Thymus (tissue), 11 donors: ENCODE measurements around the gene SART1. TPM values are rescaled to one million over a fixed set of nuclear protein-coding genes. Genes with fewer than 3 reads are reported as not detected.

ENCODE experiments used
- DNase-seq, 9 donors: peaks; one replicate each; pipeline ENCODE4 v3.0.0-alpha.2; 2013; ENCODE audit warnings: low spot score in 9 of 9, low read depth in 6 of 9, missing footprints in 1 of 9
- H3K27ac ChIP-seq, 2 donors: one replicate each; pipeline ENCODE4 v1.5.1; 2013; ENCODE audit warnings: control low read depth in 1 of 2, low read depth in 1 of 2, low read length in 1 of 2, mild to moderate bottlenecking in 1 of 2, moderate library complexity in 1 of 2
- H3K27me3 ChIP-seq, 2 donors: one replicate each; pipeline ENCODE4 v1.5.1; 2013; ENCODE audit warnings: low read length in 1 of 2; ENCODE audit not compliant: control insufficient read depth in 2 of 2, insufficient read depth in 1 of 2
- H3K36me3 ChIP-seq, 2 donors: one replicate each; pipeline ENCODE4 v1.5.1; 2013; ENCODE audit warnings: low read length in 1 of 2, mild to moderate bottlenecking in 1 of 2, moderate library complexity in 1 of 2; ENCODE audit not compliant: control insufficient read depth in 2 of 2, insufficient read depth in 2 of 2
- H3K4me1 ChIP-seq, 2 donors: one replicate each; pipeline ENCODE4 v1.5.1; 2013; ENCODE audit warnings: low read length in 2 of 2; ENCODE audit not compliant: control insufficient read depth in 2 of 2, insufficient read depth in 2 of 2
- H3K4me3 ChIP-seq, 2 donors: one replicate each; pipeline ENCODE4 v1.5.1; 2013; ENCODE audit warnings: low read length in 2 of 2, control low read depth in 1 of 2, mild to moderate bottlenecking in 1 of 2
- H3K9me3 ChIP-seq, 2 donors: one replicate each; pipeline ENCODE4 v1.5.1; 2013; ENCODE audit warnings: low read length in 1 of 2, mild to moderate bottlenecking in 1 of 2; ENCODE audit not compliant: control insufficient read depth in 2 of 2, insufficient read depth in 1 of 2
- WGBS: extraction: QIAGEN DNeasy Blood & Tissue Kit; methylation state at CpG from one replicate; pipeline ENCODE4 v1.1.7; 2013; 5-methylcytosine and 5-hydroxymethylcytosine counted together
- polyA plus RNA-seq: library from polyadenylated mRNA; stranded (reverse); fragments of 200-250 nt; gene quantifications from one replicate; pipeline ENCODE4 v1.2.3, GENCODE V29; 2013
- total RNA-seq: library from RNA; stranded (reverse); fragments of 120-200 nt; gene quantifications from one replicate; pipeline ENCODE4 v1.2.4, GENCODE V29; 2013
- donor health status: healthy.

Gene SART1
- total and polyA plus RNA-seq, 2 donors = 35.4 to 97.5 TPM

DNA sequence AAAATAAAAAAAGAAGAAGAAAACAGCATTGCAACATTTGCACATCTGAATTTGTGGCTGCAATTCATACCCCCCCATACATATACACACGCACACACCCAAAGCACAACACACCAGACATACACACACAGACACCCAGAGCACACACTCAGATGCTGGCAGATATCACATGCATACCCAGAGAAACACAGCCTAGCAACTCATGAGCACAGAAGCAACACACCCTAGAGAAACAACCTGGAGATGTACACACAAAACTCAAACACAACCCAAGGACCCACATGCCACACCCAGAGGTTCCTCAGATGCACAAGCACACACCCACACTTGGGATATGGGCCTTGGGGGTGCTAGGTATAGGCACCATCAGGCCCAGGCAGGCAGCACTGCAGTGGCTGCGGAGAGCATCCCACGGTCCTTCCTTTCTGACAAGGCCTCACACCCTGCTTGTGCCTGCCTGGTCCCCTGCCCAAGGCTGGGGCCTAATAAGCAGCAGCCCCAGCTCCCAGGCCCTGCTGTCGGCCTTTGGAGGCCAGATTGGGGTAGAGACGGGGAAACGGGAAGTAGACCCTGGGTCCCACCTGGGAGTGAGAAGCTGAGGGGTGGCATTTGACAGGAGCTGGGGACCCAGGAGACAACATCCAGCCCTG lies 53.4 kb downstream of the SART1 start:
- H3K27ac ChIP-seq = no peak overlapping the region
- H3K9me3 ChIP-seq = peaks cover 0 to 4% of the 10 kb centered on the region in 2 donors
- 97% methylated on average over 6 of the region's 6 CpGs for WGBS

GRCh38 chr11:66015454-66015881 lies 53.9 kb downstream of the SART1 start:
- no peaks in the 10 kb centered on the region for H3K36me3 ChIP-seq
- DNase-seq = no peak
- no peak overlapping the region for H3K4me3 ChIP-seq
- peaks cover 12 to 36% of the 10 kb centered on the region in 2 donors for H3K27me3 ChIP-seq
- peaks cover 2 to 11% of the 10 kb centered on the region in 2 donors for H3K4me1 ChIP-seq
- peaks cover 0 to 2% of the 10 kb centered on the region in 2 donors for H3K9me3 ChIP-seq
- H3K27ac ChIP-seq = no peak overlapping the region
- 96% methylated on average over 7 of the region's 7 CpGs for WGBS

More for the DNA sequence above, 53.4 kb downstream of the SART1 start:
- DNase-seq = no peak
- Histone ChIP-seq H3K27me3 (peaks cover 12 to 41% of the 10 kb centered on the region in 2 donors), H3K4me3 (no peak overlapping the region), H3K36me3 (no peaks in the 10 kb centered on the region), H3K4me1 (peaks cover 2 to 11% of the 10 kb centered on the region in 2 donors)

DNA sequence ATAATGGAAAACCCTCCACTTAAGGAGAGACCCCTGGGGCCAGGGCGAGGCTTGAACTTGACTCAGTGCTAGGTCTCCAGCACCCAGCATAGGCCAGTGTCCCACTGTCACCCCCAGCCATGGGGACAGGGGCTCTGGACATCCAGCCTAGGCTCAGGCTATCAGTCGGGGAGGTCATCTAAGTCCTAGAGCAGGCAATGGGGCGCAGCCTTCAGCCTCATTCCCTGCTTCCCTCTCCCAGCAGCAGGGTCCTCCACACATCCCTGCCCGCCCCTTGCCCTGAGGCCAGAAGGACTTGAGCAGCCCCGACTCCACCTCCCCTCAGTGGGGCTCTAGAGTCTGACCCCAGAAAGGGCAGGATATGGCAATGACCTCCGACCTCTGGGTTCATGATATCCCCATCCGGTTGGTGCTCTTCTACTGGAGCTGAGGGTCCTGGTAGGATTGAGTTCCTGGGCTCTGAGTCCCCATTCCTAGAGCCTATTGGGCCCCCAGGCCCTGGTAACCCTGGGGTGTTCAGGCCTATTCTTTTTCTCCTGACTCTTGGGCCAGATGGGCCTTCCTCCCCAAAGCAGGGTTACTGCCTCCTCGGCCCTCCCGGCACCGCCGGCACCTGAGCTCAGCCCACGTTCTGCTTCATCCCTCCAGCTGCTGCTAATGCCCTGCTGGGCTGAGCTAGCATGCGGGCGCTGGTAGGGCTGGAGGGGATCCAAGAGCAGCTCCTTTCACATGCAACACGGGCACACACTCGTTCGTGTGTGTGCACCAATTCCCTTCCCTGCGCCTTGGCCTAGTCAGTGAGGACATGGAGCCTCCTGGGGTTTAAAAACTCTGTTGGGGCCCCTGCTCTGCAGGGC lies 54.6 kb downstream of the SART1 start:
- Histone ChIP-seq H3K27me3 (peaks cover 12 to 34% of the 10 kb centered on the region in 2 donors), H3K27ac (no peak overlapping the region), H3K9me3 (no peaks in the 10 kb centered on the region), H3K4me3 (no peak overlapping the region), H3K36me3 (no peaks in the 10 kb centered on the region), H3K4me1 (peaks cover 2 to 11% of the 10 kb centered on the region in 2 donors)
- WGBS = 97% methylated on average over 18 of the region's 18 CpGs
- DNase-seq = no peak

GRCh38 chr11:66016793-66017177 lies 55.3 kb downstream of the SART1 start:
- H3K4me3 ChIP-seq = no peak overlapping the region
- no peaks in the 10 kb centered on the region for H3K36me3 ChIP-seq
- no peaks in the 10 kb centered on the region for H3K9me3 ChIP-seq
- 97% methylated on average over 10 of the region's 10 CpGs for WGBS
- DNase-seq = no peak
- no peak overlapping the region for H3K27ac ChIP-seq
- H3K4me1 ChIP-seq = peaks cover 2 to 8% of the 10 kb centered on the region in 2 donors
- peaks cover 6 to 34% of the 10 kb centered on the region in 2 donors for H3K27me3 ChIP-seq

DNA sequence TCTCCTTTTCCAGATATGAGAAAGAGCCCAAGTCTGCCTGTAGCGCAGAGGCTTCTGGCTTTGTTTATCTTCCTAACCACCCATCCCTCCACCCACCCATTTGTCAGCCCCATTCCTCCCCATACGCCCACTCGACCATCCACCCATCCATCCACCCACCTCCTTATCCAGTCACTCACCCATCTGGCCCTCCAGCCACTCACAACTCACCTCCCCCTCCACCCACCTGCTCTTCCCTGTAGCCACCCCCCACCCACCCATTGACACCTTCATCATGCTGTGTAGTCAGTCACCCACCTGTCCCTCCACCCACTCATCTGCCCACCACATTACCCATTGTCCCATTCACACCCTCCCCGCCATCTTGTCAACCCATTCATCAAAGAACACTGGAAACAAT lies 55.8 kb downstream of the SART1 start:
- DNase-seq = no peak
- H3K9me3 ChIP-seq = no peaks in the 10 kb centered on the region
- no peaks in the 10 kb centered on the region for H3K36me3 ChIP-seq
- peaks cover 0 to 7% of the 10 kb centered on the region in 2 donors for H3K4me1 ChIP-seq
- 85% methylated on average over 4 of the region's 4 CpGs for WGBS
- peaks cover 1 to 32% of the 10 kb centered on the region in 2 donors for H3K27me3 ChIP-seq
- no peak overlapping the region for H3K4me3 ChIP-seq
- no peak overlapping the region for H3K27ac ChIP-seq

DNA sequence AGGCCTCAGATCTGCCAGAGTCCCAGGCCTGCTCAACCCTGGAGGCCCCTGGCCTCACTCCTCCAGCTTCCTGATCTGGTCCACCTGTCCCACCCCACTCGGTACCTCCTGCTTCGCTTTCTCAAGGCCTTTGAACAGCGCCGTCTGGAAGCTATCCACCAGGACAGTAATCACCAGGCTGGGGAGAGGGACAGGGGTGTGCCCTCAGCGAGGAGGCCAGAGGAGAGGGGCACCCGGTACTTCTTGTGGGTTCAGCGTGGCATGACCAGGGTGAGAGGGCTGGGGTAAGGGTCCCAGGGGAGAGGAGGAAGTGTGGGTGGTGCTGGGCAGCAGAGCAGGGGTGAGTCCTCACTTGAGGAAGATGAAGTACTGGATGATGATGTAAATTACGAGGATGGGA lies 58.7 kb downstream of the SART1 start:
- Histone ChIP-seq H3K27ac (no peak overlapping the region), H3K36me3 (no peaks in the 10 kb centered on the region), H3K9me3 (no peaks in the 10 kb centered on the region), H3K4me1 (peaks cover 0 to 3% of the 10 kb centered on the region in 2 donors), H3K4me3 (no peak overlapping the region), H3K27me3 (peaks cover 4 to 30% of the 10 kb centered on the region in 2 donors)
- WGBS = 85% methylated on average over 8 of the region's 8 CpGs
- DNase-seq = no peak

- no peaks in the 10 kb centered on the region for H3K36me3 ChIP-seq
- H3K27me3 ChIP-seq = peaks cover 4 to 30% of the 10 kb centered on the region in 2 donors
- H3K27ac ChIP-seq = no peak overlapping the region
- H3K4me1 ChIP-seq = peaks cover 0 to 3% of the 10 kb centered on the region in 2 donors
- no peak overlapping the region for H3K4me3 ChIP-seq
- H3K9me3 ChIP-seq = no peaks in the 10 kb centered on the region
- WGBS = 79% methylated on average over 25 of the region's 25 CpGs
- DNase-seq = no peak
Measured at GRCh38 chr11:66020618-66021357, 59.3 kb downstream of the SART1 start.

DNA sequence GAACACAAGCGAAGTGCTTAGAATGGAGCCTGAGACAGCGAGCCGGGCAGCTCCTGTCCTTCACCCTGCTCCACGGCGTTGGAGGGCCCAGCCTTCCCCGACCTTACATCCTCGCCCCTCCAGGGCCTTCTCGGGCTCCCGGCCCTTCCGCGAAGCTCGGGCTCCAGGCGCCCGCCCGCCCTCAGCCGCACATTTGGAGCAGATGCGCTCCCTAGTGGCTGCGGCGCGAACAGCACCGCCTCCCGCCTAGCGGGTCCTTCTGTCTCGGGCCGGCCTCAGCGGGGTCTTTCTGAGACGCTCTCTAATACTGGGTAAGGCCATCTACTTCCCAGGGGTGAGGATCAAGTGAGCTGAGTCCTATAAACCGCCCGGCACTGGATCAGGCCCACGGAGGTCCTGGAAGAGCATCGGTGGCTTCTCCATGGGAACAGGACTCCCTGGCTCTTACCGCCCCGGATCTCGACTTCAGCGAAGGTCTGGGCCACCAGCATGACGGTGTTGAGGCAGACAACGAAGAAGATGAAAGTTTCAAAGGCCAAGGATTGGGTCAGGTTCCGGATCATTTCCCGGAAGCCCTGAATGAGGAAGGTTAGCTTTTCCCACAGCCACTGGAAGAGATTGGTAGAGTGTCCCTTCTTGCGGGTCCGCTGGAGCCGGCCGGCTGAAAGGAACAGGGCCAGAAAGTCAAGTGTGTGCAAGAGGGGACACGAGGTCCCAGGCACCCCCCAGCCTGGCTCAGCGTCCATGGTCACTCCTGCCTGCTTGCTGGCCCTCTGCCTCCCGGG lies 61.1 kb downstream of the SART1 start:
- no peak overlapping the region for H3K27ac ChIP-seq
- WGBS = 25% methylated on average over 46 of the region's 46 CpGs
- H3K36me3 ChIP-seq = no peaks in the 10 kb centered on the region
- peaks cover 0 to 3% of the 10 kb centered on the region in 2 donors for H3K4me1 ChIP-seq
- no peak overlapping the region for H3K4me3 ChIP-seq
- H3K27me3 ChIP-seq = peaks cover 4 to 33% of the 10 kb centered on the region in 2 donors
- peak in 8 of 9 donors; percentile 15 to 74 (median 63) for DNase-seq
- H3K9me3 ChIP-seq = no peaks in the 10 kb centered on the region
